Psoas muscle (tissue), 8 donors: Measurements from ENCODE around the gene EIF2S1. TPM values are rescaled to one million over a fixed set of nuclear protein-coding genes. Genes with fewer than 3 reads are reported as not detected.
A peak's percentile ranks its signal among the peaks of the same experiment; 100 is the strongest.

Source experiments
- ATAC-seq, 4 donors: fragments of 200-7000 bp; cut with Tn5 transposase; one replicate each; pipeline ENCODE4 v1.9.1; 2020; ENCODE audit warnings: moderate library complexity in 3 of 4, mild to moderate bottlenecking in 2 of 4
- DNase-seq, 2 donors: peaks; one replicate each; pipeline ENCODE4 v3.0.0-alpha.2; 2020
- H3K27ac ChIP-seq: fragments of 200-600 bp; one replicate; pipeline ENCODE4 v1.8.0; 2022
- H3K27me3 ChIP-seq, 3 donors: fragments of 200-600 bp in 1 of 3; one replicate each; pipeline versions ENCODE4 v1.6.1 to v1.8.0; 2013 to 2022; ENCODE audit warnings: low read length in 2 of 3, mild to moderate bottlenecking in 2 of 3, moderate library complexity in 1 of 3; ENCODE audit not compliant: insufficient read depth in 3 of 3
- H3K36me3 ChIP-seq, 2 donors: fragments of 200-600 bp in 1 of 2; one replicate each; pipeline versions ENCODE4 v1.6.1 to v1.8.0; 2013 to 2022; ENCODE audit warnings: low read depth in 1 of 2, mild to moderate bottlenecking in 1 of 2, moderate library complexity in 1 of 2; ENCODE audit not compliant: insufficient read depth in 1 of 2
- H3K4me1 ChIP-seq: fragments of 200-600 bp; one replicate; pipeline ENCODE4 v1.8.0; 2022
- H3K4me3 ChIP-seq: fragments of 200-600 bp; one replicate; pipeline ENCODE4 v1.8.0; 2022; ENCODE audit warnings: mild to moderate bottlenecking
- H3K9me3 ChIP-seq: fragments of 200-600 bp; one replicate; pipeline ENCODE4 v1.8.0; 2022
- CTCF ChIP-seq: fragments of 200-600 bp; IDR thresholded peaks from one replicate; pipeline ENCODE4 v1.8.0; 2022; ENCODE audit warnings: antibody characterized with exemption
- WGBS, 3 donors: extraction: QIAGEN DNeasy Blood & Tissue Kit; methylation state at CpG; one replicate each; pipeline versions ENCODE4 v1.1.6 to v1.1.7; 2013; 5-methylcytosine and 5-hydroxymethylcytosine counted together
- intact Hi-C, 2 donors: fragments of 100-400 bp; cut with DNase I; formaldehyde crosslinking; loops; one replicate each; pipeline versions ENCODE4 v1.11.0 to v1.14.2; 2022
- polyA plus RNA-seq, 3 donors: library from polyadenylated mRNA; stranded (reverse); fragments of 200-250 nt; gene quantifications; one replicate each; pipeline ENCODE4 v1.2.3, GENCODE V29; 2013
- total RNA-seq, 4 donors: library from RNA; stranded (reverse); fragmentation: NEBNext Ultra II Directional in 2 of 4; extraction: Animal tissue kit (Norgen Biotek cat#: 25700) in 2 of 4; gene quantifications; one replicate each; pipeline versions ENCODE4 v1.2.1 to v1.2.4, GENCODE V29; 2021 to 2023
- donor health status: healthy with polysubstance abuse.
- donor health status: DM: no; HTN: no; CAD: no; lungs with moderate emphysema.
- donor health status: Bipolar disorder and iron deficiency.
- donor health status: healthy.
- donor health status: DM: yes; HTN: yes; CAD: no.
- donor health status: DM: no; HTN: no; CAD: no.
- donor health status: DM: no; HTN: no; CAD: no.
- donor health status: DM: yes; HTN: yes; CAD: no.

EIF2S1 gene
- total and polyA plus RNA-seq, 7 donors = 89.7 to 299 (median 136) TPM

GRCh38 chr14:67416810-67417209 is 56.7 kb downstream of the EIF2S1 start:
- DNase-seq (no peak), ATAC-seq (no peak)
- H3K27me3 ChIP-seq = peaks cover 0 to 7% (median 3%) of the 10 kb centered on the region in 3 donors
- H3K9me3 ChIP-seq = no peaks in the 10 kb centered on the region
- H3K4me1 ChIP-seq = no peaks in the 10 kb centered on the region
- no peak overlapping the region for H3K27ac ChIP-seq
- 91 to 96% (median 92%) methylated on average over 2 of the region's 2 CpGs for WGBS, 3 donors
- no peak for TF ChIP-seq CTCF
- no peaks in the 10 kb centered on the region for H3K36me3 ChIP-seq
- intact Hi-C loops = no loop called here
- no peak overlapping the region for H3K4me3 ChIP-seq

GRCh38 chr14:67417633-67418032 is 57.5 kb downstream of the EIF2S1 start:
- no peak for ATAC-seq
- Histone ChIP-seq H3K4me1 (no peaks in the 10 kb centered on the region), H3K27me3 (no peaks in the 10 kb centered on the region), H3K9me3 (no peaks in the 10 kb centered on the region), H3K4me3 (no peak overlapping the region), H3K27ac (no peak overlapping the region), H3K36me3 (no peaks in the 10 kb centered on the region)
- TF ChIP-seq CTCF = no peak
- DNase-seq = no peak
- WGBS, 3 donors = 73 to 83% (median 77%) methylated on average over 3 of the region's 3 CpGs
- intact Hi-C loops = no loop called here

GRCh38 chr14:67418401-67419191 is 58.5 kb downstream of the EIF2S1 start:
- Histone ChIP-seq H3K4me1 (no peaks in the 10 kb centered on the region), H3K36me3 (no peaks in the 10 kb centered on the region), H3K27me3 (no peaks in the 10 kb centered on the region), H3K4me3 (no peak overlapping the region), H3K9me3 (no peaks in the 10 kb centered on the region), H3K27ac (no peak overlapping the region)
- DNase-seq = no peak
- intact Hi-C loops = no loop called here
- 77 to 84% (median 78%) methylated on average over 11 of the region's 11 CpGs for WGBS, 3 donors
- ATAC-seq = no peak
- no peak for TF ChIP-seq CTCF

- ATAC-seq (peak; percentile 72 to 88 (median 75)), DNase-seq (peak in 1 of 2 donors; percentile 70)
- Histone ChIP-seq H3K27me3 (no peaks in the 10 kb centered on the region), H3K27ac (no peak overlapping the region), H3K4me3 (no peak overlapping the region), H3K4me1 (no peaks in the 10 kb centered on the region), H3K9me3 (no peaks in the 10 kb centered on the region), H3K36me3 (no peaks in the 10 kb centered on the region)
- TF ChIP-seq CTCF = peak; percentile 45
- 61 to 70% (median 65%) methylated on average over 12 of the region's 12 CpGs for WGBS, 3 donors
- intact Hi-C loops = loop anchor here (10.0 kb wide), 1 partner anchor 285 kb away; the partner anchor contains the start of gene RDH12 (in 2 of the 2)
These were observed 60.1 kb downstream of the EIF2S1 start for GRCh38 chr14:67420102-67420739.
